HL-60/S4 (cell line): ENCODE results near the gene TMEM129.

Source experiments
- in situ Hi-C: fragments of 300-500 bp; cut with MboI; formaldehyde crosslinking; loops from 2 replicates; pipeline ENCODE4 v1.14.3; 2022; ENCODE audit warnings: low sequenced_read_pairs

Gene TMEM129

DNA sequence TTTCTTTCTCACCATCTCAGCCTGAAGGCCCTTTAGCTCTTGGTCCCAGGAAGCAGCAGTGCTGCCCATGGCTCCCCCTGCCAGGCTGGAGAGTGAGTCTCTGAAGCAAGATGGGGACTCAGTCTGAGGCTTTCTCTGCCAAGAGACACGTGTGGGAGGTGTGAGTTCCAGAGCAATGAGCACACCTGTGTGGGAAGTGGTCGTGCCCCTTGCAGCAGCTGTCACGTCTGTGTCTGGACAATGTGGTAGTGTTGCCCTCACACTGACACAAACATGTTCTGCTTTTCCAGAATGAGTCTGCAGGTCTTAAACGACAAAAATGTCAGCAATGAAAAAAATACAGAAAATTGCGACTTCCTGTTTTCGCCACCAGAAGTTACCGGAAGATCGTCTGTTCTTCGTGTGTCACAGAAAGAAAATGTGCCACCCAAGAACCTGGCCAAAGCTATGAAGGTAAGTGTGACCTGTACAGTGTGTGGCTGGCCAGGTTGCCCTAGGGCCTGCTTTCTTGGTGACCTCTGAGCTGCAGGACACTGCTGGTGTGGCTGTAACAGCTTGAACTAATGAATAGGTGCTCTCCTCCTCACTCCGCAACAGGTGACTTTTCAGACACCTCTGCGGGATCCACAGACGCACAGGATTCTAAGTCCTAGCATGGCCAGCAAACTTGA is 2.1 kb upstream of the TMEM129 start:
- in situ Hi-C loops: no loop called here

DNA sequence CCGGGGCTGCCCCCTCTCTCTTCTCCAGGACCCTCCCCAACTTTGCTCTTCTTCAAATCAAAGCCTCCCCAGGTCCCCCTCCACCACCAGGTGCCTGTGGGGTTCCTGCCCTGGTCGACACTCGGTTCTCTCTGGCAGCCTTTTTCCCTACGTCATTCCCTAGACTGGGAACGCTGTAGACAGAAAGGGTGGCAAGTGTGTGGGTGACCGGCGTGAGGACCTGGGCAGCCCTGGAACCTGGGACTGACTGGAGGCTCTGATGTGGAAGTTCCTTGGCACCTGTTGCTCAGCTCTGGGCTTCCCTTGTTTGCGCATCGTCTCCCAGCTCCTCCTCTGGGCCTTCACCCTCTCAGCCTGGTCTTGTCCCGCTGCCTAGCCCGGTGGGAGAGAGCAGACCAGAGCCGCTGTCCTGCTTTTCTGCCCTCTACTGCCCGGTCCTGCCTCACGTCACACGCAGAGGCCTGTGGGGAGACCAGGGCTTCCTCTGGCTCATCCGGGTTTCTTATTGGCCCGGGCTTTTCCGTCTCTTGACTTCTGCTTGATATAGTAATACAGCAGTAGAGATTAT is 1.5 kb upstream of the TMEM129 start:
- in situ Hi-C loops: no loop called here

- in situ Hi-C loops: no loop called here
These were observed 785 bp upstream of the TMEM129 start for GRCh38 chr4:1721666-1722550.

DNA sequence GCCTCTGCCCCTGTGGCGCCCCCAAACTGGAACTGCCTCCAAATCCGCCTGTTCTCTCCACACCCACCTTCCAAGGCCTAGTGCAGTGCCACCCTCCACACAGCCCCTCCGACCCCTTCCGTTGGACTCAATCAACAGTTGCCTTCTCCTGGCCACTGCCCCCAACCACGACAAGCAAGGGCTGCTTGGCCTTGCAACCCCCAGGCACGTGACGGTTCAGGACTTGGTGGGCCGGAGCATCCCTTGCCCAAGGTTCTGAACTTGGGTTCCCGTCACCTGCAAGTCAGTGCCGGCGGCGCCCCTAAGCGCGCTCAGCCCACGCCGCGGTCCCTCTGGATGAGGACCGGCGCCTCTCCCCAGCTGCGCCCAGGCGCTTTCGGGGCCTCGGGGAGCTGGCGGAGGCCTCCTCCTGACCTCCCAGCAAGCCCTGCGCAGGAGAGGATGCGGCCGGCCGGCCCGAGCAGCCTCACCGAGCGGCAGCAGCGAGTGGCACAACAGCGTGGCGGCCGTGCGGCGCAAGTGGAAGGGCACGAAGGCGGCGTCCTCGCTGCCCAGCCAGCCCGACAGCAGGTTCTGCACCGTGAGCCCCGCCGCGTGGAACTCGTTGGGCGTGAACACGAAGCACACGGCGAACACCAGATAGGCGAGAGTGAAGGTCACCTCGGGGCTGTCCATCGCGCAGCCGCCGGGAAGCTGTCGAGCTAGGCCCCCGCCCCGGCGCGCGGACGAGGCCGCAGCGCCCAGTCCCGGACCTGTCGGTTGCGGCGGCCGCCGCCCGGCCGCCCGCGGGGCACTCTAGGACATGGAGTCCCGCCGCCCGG is 750 bp downstream of the TMEM129 start:
- in situ Hi-C loops: no loop called here

- in situ Hi-C loops: no loop called here
These were observed 2.9 kb downstream of the TMEM129 start for GRCh38 chr4:1718095-1718850.

DNA sequence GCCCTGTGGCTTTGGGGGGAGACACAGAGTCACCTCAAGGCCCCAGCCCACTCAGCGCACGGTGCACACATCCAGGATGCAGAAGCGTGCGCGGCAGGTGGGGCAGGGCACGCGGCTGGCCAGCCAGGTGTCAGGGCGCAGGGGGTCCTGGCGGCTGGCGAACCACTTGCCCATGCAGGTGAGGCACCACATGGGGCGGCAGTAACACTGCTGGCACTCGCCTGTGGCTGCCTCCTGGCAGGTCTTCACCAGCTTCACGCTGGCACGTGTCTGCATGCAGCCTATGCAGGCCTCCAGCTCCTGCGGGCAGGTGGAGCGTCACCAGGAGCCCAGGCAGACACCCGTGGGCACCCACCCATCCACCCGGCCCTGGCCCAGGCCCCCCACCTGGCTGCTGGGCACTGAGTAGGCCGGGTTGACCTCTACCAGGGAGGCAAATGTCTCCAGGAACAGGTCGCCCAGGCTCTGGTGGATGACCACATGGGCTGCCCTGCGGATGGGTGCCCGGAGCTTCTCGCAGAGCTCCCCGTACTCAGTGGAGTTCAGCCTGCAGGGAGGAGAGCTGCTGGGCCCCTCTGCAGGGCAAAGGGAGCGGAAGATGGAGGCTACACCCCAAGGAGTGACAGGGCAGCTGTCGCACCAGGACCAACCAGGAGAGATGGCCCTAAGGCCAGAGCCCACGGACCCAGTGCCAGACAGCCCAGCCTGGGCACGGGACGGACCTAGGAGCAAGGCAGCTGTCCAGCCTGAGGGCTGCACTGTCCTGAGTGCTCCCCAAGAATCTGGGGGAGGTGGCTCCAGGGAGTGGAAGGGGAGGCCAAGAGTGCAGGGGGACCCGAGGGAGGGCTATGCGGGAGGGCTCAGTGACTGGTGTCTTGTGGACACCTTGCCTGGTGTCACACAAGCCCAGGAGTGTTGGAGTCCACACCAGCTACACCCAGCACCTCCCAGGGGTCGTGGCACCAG is 3.7 kb downstream of the TMEM129 start:
- in situ Hi-C loops: no loop called here

DNA sequence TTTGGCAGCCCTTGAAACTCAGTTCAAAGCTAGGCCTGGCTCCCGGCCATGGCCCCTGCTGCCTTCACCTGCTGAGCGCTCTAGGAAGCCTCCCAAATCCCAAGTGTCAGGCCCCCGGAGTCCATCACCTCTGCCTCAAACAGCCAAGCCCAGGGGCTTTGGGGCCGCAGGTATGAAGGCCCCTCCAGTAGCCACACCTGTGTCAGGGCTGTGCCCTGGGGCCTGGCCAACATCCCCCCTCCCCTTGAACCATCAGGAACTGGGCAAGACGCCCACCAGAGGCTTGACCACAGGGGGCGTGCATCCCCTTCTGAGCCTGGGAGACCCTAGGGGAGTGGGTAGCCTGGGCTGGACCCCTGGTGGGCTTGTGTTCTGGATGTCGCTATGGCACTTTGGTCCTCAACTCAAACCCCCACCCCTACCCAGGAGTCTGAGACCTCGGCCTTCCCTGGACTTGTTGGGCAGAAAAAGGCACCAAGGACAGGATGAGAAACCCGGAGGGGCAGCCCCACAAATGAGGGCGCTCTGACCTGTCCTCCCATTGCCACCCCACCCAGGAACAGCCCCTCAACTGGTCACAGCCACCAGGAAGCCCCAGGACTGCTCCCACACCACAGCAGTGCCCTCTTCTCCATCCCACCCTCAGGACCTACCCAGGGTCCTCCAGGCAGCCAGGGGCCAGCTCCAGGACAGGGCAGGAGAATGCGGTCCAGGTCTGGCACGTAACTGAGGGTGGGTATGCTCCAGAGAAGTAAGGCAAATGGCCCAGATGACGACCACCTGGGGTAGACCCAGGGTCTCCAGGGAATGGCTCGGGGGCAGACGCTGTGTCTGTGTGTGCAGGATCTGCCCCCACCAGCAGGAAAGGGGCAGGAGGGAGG is 4.8 kb downstream of the TMEM129 start:
- in situ Hi-C loops: no loop called here

DNA sequence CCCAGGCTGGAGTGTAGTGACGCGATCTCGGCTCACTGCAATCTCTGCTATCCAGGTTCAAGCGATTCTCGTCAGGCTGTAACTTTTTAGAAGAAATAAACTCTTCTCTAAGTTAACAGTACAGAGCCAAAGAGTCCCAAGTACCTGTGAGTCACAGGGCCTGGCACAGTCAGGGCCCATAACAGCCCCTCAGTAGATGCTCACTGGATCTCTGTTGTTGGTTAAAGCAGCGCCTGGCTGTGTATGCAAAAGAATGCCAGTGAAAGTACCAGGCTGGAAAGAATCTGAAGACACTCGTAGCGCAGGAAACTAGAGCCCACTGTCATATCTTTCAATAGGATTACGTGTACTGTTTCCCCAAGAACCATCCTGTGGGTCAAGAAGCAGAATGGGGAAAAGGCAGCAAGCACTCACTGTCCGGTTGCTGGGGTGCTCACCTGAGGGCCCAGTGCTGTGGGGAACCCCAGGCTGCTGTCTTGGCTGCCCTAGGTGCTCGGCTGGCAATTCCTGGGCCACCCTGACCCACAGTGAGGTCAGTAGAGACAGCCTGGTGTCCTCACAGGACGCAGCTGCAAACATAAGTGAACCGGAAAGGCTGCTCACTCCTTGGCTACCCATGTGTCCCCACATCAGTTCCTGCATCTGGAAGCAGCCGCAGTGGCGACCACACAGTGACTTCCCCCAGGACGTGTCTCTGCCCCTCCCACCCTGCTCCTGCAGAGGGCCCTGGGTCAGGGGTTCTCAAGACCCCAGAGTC is 5.9 kb downstream of the TMEM129 start:
- in situ Hi-C loops: no loop called here

- in situ Hi-C loops: no loop called here
These were observed 6.7 kb downstream of the TMEM129 start for GRCh38 chr4:1714303-1715001.

GRCh38 chr4:1713003-1713851 is 7.9 kb downstream of the TMEM129 start:
- in situ Hi-C loops: no loop called here

DNA sequence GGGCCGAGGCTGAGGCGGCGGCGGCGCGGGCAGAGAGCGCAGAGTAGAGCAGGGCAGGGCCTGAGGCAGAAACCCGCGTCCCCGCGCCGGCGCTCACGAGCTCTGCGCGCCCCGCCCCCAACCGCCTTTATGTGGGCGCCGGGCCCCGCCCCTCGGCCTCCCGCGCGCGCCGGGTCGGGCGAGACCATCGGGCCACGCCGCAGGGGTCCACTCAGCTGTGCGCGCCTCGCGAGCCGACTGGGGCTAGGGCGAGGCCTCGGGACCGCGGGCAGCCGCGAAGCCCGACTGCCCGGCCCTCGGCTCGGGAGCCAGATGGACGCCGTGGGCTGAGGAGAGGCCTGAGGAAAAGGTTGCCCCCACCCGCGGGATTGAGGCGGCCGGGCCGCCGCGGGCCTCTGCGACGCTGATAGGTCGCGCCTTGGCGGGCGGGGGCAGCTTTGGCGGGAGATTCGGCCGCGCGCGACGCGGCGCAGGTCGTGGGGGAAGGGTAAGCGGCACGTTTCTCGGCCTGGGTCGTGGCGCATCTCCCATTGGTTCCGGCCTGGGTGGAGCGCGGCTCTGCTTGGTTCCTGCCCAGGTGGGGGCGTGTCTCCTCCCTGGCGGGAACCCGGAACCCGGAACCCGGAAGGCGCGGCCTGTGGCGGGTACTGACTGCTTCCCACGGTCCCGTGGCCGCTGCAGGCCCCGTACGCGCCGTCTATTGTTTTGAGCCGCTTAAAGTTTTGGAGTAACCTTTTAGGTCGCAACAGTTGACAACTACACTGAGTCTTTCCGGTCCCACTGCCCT is 8.7 kb downstream of the TMEM129 start, which contains the start of gene SLBP:
SLBP (minus strand) TSS at position 104 of the 787 bp plus-strand sequence. CDS start 131 bp downstream, outside the sequence.
- in situ Hi-C loops: no loop called here

GRCh38 chr4:1711571-1712215 is 9.4 kb downstream of the TMEM129 start:
- in situ Hi-C loops: no loop called here

- in situ Hi-C loops: no loop called here
These were observed 10.0 kb downstream of the TMEM129 start for GRCh38 chr4:1711055-1711570.

DNA sequence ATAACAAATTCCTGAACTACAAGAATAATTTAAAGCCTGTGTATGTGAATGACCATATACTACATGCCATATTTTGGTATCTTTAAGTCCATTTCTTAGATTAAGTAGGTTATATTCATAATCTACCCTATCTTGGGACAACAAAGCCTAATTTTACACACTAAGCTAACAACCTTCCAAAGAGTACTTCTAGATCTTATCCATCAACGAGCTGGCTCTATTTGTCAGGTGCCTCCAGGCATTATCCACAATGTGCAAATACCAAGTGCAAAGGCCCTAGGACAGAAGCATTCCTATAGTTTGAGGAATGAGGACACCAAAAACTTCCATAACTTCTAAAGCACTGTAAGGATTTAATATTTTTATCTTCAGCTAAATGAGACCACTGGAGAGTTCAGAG is 12.5 kb downstream of the TMEM129 start:
- in situ Hi-C loops: no loop called here
